HG03175 (cell line): Measurements from ENCODE around the gene ABCG1.
A peak's percentile ranks its signal among the peaks of the same experiment; 100 is the strongest.

Source experiments
- ATAC-seq: cut with Tn5 transposase; IDR thresholded peaks from one replicate; pipeline ENCODE4 v1.9.1; 2021; ENCODE audit warnings: mild to moderate bottlenecking, moderate library complexity; ENCODE audit not compliant: unreplicated experiment

Gene ABCG1

GRCh38 chr21:42266971-42267556, 48.1 kb downstream of the ABCG1 start:
- no peak for ATAC-seq

- no peak for ATAC-seq
Observed at GRCh38 chr21:42269386-42269785, 50.4 kb downstream of the ABCG1 start.

GRCh38 chr21:42271065-42271464, 52.1 kb downstream of the ABCG1 start:
- ATAC-seq, result no peak

- ATAC-seq, result no peak
Observed at GRCh38 chr21:42272109-42272962, 53.4 kb downstream of the ABCG1 start.

- ATAC-seq, result no peak
Observed at GRCh38 chr21:42272984-42273600, 54.2 kb downstream of the ABCG1 start.

- no peak for ATAC-seq
Observed at GRCh38 chr21:42276076-42276475, 57.1 kb downstream of the ABCG1 start.

GRCh38 chr21:42276526-42277154, 57.7 kb downstream of the ABCG1 start:
- ATAC-seq, result no peak

GRCh38 chr21:42277593-42277992, 58.7 kb downstream of the ABCG1 start:
- ATAC-seq, result no peak

- no peak for ATAC-seq
Observed at GRCh38 chr21:42278451-42279149, 59.7 kb downstream of the ABCG1 start.

GRCh38 chr21:42279341-42279871, 60.5 kb downstream of the ABCG1 start:
- ATAC-seq, result no peak

- no peak for ATAC-seq
Observed at GRCh38 chr21:42279888-42280287, 60.9 kb downstream of the ABCG1 start.

GRCh38 chr21:42280356-42281180, 61.6 kb downstream of the ABCG1 start:
- ATAC-seq, result no peak

- no peak for ATAC-seq
Observed at GRCh38 chr21:42281181-42281680, 62.3 kb downstream of the ABCG1 start.

GRCh38 chr21:42282021-42282420, 63.1 kb downstream of the ABCG1 start:
- ATAC-seq, result no peak

- ATAC-seq, result no peak
Observed at GRCh38 chr21:42282715-42283114, 63.8 kb downstream of the ABCG1 start.

GRCh38 chr21:42285569-42286245, 66.8 kb downstream of the ABCG1 start:
- ATAC-seq, result no peak

GRCh38 chr21:42286416-42286815, 67.5 kb downstream of the ABCG1 start:
- ATAC-seq, result peak; percentile 42

GRCh38 chr21:42287193-42288083, 68.5 kb downstream of the ABCG1 start:
- no peak for ATAC-seq
